ENCODE results near the gene KRT32. TPM values are rescaled to one million over a fixed set of nuclear protein-coding genes. Genes with fewer than 3 reads are reported as not detected.

Gene KRT32
- total RNA-seq, 1 donor, result not detected

Small RNA genes lying within 50 kb of the gene (small RNA-seq; reads per million reads assigned to genes)
- gene RNU2-32P, result 7.7 reads per million, percentile 90 among the genes with 10 or more reads in this experiment

Other genes starting within 250 kb of the KRT32 start
- not detected in 2 replicates for gene KRTAP9-2, start 240.7 kb downstream of the KRT32 start, total RNA-seq
- not detected in 2 replicates for gene KRTAP9-3, start 234.9 kb downstream of the KRT32 start, total RNA-seq
- gene KRTAP9-8, start 229.4 kb downstream of the KRT32 start, total RNA-seq, result not detected in 2 replicates
- not detected in 2 replicates for gene KRTAP9-4, start 217.7 kb downstream of the KRT32 start, total RNA-seq
- not detected in 2 replicates for gene KRTAP9-9, start 212.0 kb downstream of the KRT32 start, total RNA-seq
- gene KRTAP9-6, start 202.0 kb downstream of the KRT32 start, total RNA-seq, result not detected in 2 replicates
- gene KRTAP9-7, start 191.7 kb downstream of the KRT32 start, total RNA-seq, result not detected in 2 replicates
- not detected in 2 replicates for gene KRTAP29-1, start 164.5 kb downstream of the KRT32 start, total RNA-seq
- not detected in 2 replicates for gene KRTAP16-1, start 158.1 kb downstream of the KRT32 start, total RNA-seq
- gene KRTAP17-1, start 151.7 kb downstream of the KRT32 start, total RNA-seq, result not detected in 2 replicates
- gene KRT33A, start 116.6 kb downstream of the KRT32 start, total RNA-seq, result not detected in 2 replicates
- gene KRT33B, start 97.6 kb downstream of the KRT32 start, total RNA-seq, result 0.29 and 1.1 TPM in 2 replicates
- gene KRT34, start 85.1 kb downstream of the KRT32 start, total RNA-seq, result 9.4 and 11.2 TPM in 2 replicates
- gene KRT31, start 69.8 kb downstream of the KRT32 start, total RNA-seq, result not detected in 2 replicates
- not detected in 2 replicates for gene KRT37, start 42.8 kb downstream of the KRT32 start, total RNA-seq
- under 0.01 TPM in 2 replicates for gene KRT38, start 26.4 kb downstream of the KRT32 start, total RNA-seq
- gene KRT35, start 13.8 kb upstream of the KRT32 start, total RNA-seq, result not detected in 2 replicates
- gene KRT36, start 22.5 kb upstream of the KRT32 start, total RNA-seq, result 0.36 TPM in 1 of 2 replicates, not detected in the other
- not detected in 2 replicates for gene KRT13, start 38.2 kb upstream of the KRT32 start, total RNA-seq
- gene KRT15, start 51.5 kb upstream of the KRT32 start, total RNA-seq, result 0.59 and 0.72 TPM in 2 replicates
- 68.8 and 69.0 TPM in 2 replicates for gene KRT19, start 60.9 kb upstream of the KRT32 start, total RNA-seq
- gene KRT9, start 104.7 kb upstream of the KRT32 start, total RNA-seq, result not detected in 2 replicates
- gene KRT14, start 119.5 kb upstream of the KRT32 start, total RNA-seq, result 12.3 and 23.0 TPM in 2 replicates
- gene KRT16, start 145.4 kb upstream of the KRT32 start, total RNA-seq, result 4.3 and 5.6 TPM in 2 replicates
- 4.3 and 4.7 TPM in 2 replicates for gene KRT17, start 157.2 kb upstream of the KRT32 start, total RNA-seq
- 94.5 and 101 TPM in 2 replicates for gene EIF1, start 221.5 kb upstream of the KRT32 start, total RNA-seq
- gene GAST, start 244.9 kb upstream of the KRT32 start, total RNA-seq, result not detected in 2 replicates

Data from osteoblast (primary cell).